K562 treated with DMSO at 1 percent for 12 hours (cell line): ENCODE data around the gene B4GALNT3. TPM values are rescaled to one million over a fixed set of nuclear protein-coding genes. Genes with fewer than 3 reads are reported as not detected.

Experiments used
- total RNA-seq: library from RNA; unstranded; fragments of 300-600 nt; gene quantifications from 2 replicates; pipeline ENCODE4 v1.2.3, GENCODE V29; 2022; ENCODE audit not compliant: insufficient read depth

B4GALNT3 gene
- total RNA-seq, result not detected in 2 replicates

GRCh38 chr12:459430-460258, at the start of gene B4GALNT3:
Gene B4GALNT3, plus strand, starts transcription at chr12:459939. Its CDS starts 438 bp downstream, at chr12:460377.

Other genes starting within 250 kb of the B4GALNT3 start
- gene SLC6A12, start 245.8 kb upstream of the B4GALNT3 start, total RNA-seq, result not detected in 2 replicates
- 1.0 TPM in 1 of 2 replicates, not detected in the other for gene SLC6A13, start 197.1 kb upstream of the B4GALNT3 start, total RNA-seq
- 9.8 and 24.5 TPM in 2 replicates for gene KDM5A, start 70.6 kb upstream of the B4GALNT3 start, total RNA-seq
- gene CCDC77, start 58.3 kb upstream of the B4GALNT3 start, total RNA-seq, result 9.2 and 19.7 TPM in 2 replicates
- gene NINJ2, start 203.5 kb downstream of the B4GALNT3 start, total RNA-seq, result 2.2 TPM in 1 of 2 replicates, not detected in the other